HG03354 (cell line): ENCODE results near the gene ZNF362.

Experiments used
- ATAC-seq: cut with Tn5 transposase; IDR thresholded peaks from one replicate; pipeline ENCODE4 v1.9.1; 2021; ENCODE audit warnings: mild to moderate bottlenecking; ENCODE audit not compliant: unreplicated experiment, poor library complexity, severe bottlenecking

Gene ZNF362

DNA sequence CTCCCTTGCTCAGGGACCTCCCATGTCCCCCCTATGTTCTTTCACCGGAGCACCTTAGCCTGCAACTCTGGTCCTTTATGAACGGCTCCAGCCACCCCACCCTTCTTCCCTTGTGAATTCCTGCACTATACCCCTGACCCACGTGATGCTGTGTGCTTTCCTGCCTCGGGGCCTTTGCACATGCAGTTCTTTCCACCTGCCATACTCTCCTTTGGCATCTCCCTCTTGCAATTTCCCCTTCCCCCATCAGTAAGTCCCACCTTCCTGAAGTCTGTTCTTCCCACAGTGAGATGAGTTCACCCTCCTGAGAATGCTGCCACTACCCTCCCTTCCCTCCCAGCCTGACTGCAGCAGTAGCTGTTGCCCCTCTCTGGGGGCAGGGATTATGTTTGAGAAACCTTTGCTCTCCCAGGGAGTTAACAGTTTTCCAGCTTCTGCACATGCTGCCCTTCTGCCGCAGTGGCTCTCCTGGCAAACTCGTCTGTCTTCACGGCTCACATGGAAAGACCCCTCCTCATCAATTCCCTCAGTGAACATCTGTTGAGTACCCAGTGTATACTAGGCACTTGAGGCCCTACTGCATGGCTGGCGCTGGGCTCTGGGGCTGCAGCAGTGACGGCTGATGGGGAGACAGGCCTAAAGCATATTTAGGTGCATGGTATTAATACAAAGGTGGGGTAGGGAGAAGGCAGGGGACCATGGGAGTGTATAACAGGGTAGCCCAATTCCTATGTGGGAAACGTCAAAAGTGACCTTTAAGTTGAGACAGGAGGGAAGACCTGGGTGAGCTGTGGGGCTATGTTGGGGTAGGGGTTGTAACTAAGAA lies 9.7 kb downstream of the ZNF362 start:
- no peak for ATAC-seq

- no peak for ATAC-seq
Observed at GRCh38 chr1:33266766-33267165, 10.5 kb downstream of the ZNF362 start.

DNA sequence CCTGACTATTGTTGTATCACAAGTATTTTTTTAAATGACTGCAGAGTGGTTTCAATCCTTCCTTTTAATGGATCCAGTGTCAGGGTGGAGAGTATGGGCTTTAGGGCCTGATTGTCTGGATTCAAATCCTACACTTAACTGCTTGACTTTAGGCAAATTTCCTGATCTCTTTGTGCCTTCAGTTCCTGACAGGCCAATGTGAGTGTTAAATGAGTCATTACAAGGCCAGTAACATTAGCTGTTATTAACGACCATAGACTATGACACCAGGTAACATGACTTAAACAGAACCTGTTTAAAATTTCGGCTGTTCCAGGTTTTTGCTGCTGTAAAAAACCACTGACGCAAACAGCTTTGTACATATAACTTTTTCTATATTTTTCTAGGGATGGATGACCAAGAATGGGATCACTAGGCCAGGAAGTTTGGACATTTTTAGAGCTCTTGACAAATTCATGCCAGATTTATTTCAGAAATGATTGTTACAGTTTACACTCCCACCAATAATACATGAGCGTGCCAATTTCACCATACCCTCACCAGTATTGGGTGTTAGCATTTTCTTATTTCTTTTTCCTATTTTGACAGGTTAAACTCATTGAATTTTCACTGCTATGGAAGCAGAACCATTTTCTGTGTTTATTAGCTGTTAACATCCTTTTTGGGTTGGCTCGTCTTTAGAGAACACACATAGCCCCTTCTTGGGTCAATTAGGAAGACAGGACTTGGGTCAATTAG lies 11.3 kb downstream of the ZNF362 start:
- ATAC-seq: no peak

DNA sequence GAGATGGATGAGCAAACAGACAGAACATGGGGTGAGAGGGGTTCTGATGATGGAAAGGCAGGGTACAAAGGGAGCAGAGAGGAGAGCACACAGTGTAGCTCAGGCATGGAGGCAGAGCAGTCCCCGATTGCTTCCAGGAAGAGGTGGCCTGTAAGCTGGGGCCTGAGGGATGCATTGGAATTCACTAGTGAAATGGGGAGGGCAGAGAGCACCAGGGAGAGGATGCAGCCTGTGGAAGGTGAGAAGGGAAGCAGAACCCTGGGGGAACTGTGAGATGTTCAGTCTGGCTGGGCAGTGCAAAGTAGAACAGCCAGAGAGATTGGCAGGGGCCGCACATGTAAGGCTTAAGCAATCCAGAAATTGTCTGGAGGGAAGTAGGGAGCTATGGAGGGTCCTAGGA lies 12.2 kb downstream of the ZNF362 start:
- no peak for ATAC-seq

- no peak for ATAC-seq
Observed at GRCh38 chr1:33268927-33269610, 12.8 kb downstream of the ZNF362 start.

GRCh38 chr1:33269621-33270020 lies 13.3 kb downstream of the ZNF362 start:
- ATAC-seq: no peak

GRCh38 chr1:33270379-33270778 lies 14.1 kb downstream of the ZNF362 start:
- no peak for ATAC-seq

- ATAC-seq: no peak
Observed at GRCh38 chr1:33270808-33271465, 14.6 kb downstream of the ZNF362 start.

GRCh38 chr1:33271666-33272505 lies 15.6 kb downstream of the ZNF362 start:
- no peak for ATAC-seq

DNA sequence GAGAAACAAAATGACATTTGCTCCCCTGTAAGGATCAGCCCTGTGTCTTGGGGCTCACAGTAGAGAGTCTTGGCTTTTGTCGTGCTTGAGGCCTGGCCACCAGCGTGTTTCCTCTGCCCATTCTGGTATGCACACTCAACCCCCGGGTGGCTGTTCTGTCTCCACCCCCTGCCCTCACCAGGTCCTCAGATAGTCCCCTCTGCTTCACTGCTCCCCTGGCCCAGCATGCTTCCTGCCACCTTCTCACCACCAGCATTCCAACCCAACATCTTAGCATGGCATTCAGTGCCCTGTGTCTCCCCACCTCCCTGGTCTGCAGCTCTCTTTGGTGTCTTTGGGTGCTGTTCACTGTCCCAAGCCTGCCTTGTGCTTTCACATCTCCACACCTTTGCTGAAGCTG lies 16.2 kb downstream of the ZNF362 start:
- no peak for ATAC-seq

DNA sequence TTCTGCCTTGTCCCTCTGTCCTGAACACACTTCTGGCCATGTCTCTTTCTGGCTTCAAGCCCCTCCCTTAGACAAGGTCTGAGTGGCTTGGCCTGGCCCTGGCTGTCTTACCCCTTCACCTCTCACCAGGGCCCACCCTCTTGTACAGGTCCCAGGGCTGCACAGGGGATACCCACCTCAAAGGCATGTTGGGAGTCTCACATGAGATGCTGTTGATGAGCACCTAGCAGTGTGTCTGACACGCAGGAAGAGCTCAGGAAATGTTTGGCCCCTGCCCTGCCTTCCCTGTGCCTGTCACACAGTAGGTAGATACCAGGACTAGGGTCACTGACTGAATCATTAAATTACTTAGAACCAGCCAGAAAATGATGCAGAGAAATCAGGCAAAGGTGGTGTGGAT lies 16.6 kb downstream of the ZNF362 start:
- ATAC-seq: no peak

DNA sequence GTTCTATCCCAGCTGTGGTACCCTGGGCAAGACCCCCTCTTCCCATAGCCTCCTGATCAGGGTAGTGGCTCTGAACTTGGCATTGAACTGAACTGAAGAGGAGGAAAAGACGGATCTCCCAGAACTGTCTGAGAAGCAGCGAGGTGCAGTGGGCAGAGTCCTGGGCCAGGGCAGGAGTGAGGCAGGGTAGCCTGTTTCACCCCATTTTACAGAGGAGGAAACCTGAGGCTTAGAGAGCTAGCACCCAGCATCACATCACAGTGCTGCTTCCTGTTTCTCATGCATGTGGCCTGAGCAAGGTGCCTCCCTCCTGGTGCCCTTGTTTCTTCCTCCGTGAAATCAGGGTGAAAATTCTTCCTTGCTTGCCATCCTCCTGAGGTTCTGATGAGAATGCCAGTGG lies 17.1 kb downstream of the ZNF362 start:
- no peak for ATAC-seq

GRCh38 chr1:33273961-33274371 lies 17.7 kb downstream of the ZNF362 start:
- no peak for ATAC-seq

GRCh38 chr1:33274446-33274845 lies 18.2 kb downstream of the ZNF362 start:
- ATAC-seq: no peak

- ATAC-seq: no peak
Observed at GRCh38 chr1:33275195-33275594, 18.9 kb downstream of the ZNF362 start.

GRCh38 chr1:33275706-33276572 lies 19.6 kb downstream of the ZNF362 start:
- ATAC-seq: no peak

DNA sequence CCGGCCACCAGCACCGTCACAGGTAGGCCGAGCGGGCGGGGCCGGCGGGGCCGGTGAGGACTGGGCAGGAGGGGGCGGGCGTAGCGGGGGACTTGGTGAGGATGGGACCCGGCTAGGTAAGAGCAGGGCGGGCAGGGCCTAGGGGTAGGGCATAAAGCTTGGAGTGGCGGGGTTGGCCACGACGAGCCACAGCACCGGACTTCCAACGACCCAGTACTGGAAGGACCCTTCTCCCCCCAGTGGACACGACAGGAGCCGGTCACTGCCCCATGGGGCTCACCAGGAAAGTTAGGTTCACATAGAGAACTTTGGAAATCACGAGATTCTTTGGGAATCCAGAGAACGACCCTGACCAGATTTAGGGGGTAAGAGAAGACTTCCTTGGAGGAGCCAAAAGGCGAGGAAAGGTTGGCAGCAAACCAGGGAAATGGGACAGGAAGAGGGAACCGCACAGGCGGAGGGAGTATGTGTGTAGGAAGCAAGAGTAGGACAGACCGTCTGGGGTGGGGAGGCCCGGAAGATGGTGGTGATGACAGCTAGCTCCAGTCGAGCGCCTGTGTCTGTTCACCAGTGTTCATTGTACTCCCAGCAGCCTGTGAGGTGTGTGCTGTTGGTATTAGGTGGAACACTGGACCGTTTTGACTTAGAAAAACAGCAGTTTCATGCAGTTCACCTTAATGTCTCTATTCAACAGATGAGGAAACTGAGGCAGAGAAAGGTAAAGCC lies 20.4 kb downstream of the ZNF362 start:
- no peak for ATAC-seq
